Activated CD8-positive, alpha-beta memory T cell treated with anti-CD3 and anti-CD28 coated beads for 4 hours (primary cell): ENCODE data around the gene CFAP119.
A peak's percentile ranks its signal among the peaks of the same experiment; 100 is the strongest.

Experiments
- DNase-seq, 2 donors: peaks; one replicate each; pipeline ENCODE4 v3.0.0-alpha.2; 2020; ENCODE audit warnings: low read depth in 2 of 2

CFAP119 gene

DNA sequence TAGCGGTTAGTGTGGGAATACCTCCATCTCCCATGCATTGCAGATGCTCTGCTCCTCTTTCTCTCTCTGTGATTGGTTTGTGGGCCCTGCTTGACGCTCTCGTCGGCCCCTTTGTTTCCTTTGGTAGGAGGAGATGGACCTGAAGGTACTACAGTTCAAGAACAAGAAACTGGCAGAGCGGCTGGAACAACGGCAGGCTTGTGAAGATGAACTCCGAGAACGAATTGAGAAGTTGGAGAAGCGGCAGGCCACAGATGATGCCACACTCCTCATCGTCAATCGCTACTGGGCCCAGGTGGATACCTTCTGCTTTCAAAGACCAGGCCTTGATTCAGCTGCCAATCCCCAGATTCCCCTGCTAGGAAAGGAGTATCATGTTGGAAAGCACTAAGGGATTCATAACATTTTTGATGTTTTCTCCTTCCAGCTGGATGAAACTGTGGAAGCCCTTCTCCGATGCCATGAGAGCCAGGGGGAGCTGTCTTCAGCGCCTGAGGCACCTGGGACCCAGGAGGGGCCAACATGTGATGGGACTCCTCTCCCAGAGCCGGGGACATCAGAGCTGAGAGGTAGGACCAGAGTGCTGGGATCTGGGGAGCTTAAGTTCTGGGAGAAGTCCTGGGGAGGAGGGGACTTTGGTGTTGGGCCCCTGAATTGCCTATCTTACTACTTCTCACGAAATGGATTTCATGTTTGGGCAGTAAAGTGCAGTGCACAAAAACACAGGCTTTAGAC is 1.3 kb upstream of the CFAP119 start:
- DNase-seq, result no peak

DNA sequence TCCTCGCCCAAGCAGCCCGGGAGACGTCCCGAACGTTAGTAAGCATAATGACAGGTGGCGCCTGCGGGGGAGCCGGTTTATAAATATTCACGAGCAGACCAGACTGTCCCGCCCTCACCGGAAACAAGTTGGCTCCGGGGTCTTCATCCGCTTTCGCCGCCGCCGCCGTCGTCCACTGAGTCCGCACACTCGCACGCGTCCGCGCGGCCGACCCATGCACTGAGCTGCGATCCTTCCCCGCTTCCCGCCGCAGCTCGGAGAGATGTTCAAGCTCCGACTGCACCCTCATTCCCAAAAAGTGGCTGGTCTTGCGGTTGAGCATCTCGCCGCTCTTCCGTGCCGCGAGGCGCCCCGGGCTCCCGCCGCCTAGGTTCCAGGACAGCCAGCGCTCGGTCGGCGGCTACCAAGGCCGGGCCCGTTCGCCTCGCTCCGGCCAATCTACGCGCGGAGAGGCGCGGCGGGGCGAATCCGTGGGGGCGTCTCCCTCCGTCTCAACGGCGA is 385 bp downstream of the CFAP119 start:
- no peak for DNase-seq

DNA sequence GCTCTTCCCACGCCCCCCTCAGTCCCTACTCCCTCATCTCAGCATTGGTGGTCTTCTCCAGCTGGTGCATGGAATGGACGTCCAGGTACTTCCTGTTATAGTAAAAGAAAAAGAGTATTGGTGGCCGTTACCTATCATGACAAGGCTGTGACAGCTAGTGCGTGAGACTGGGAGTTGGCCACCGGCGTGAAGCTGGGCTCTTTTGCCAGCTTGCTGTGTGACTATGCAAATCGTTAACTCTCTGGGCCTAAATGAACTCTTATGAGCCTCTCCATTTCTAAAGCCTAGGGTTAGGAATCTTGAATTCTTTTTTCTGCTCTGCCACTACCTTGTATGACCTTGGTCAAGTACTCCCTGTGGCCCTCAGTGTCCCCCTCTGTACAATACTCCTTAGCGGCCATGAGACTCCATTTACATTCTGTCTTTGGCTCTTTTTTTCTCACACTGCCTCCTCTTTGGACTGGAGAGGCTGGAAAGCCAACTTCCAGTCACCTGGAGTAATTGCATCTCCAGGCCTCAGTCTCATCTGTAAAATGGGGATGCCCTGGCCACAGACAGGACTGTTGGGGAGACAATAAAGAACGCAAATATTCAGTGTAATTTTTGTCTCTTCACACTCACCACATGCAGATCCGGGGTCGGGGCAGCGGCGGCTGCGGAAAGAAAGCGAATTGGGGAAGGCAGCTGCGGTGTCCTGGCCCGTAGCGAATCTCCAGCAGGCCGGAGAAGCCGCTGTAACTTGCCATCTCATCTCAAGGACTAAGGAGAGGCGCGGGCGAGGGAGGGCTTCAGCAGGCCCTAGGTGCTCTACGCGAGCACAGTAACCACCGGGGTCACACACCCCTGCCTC is 1.1 kb downstream of the CFAP119 start:
- no peak for DNase-seq

DNA sequence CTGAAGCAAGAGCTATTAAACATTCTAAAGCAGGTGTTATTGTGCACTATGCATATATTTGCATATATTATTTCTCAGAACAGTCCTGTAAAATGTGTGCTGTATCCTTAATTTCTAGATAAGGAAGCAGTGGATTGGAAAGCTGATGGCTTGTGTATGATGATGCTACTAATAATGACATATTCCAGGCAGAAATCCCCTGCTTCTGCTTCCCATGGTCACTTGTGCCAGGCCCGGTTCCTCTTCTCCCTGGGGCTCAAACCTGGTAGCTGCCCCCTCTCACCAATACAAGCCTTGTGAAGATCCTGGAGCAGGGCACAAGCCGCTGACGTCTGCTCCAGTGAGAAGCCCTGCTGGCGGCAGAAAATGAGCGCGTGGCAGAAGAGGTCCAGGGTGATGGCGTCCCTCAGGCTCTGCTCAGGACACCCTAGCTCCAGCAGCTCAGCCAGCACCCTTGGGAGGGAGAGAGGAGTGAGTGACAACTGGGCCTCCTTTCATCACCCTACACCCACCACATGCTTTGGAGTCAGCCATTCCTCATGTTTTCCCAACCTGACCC is 1.8 kb downstream of the CFAP119 start:
- DNase-seq, result no peak

DNA sequence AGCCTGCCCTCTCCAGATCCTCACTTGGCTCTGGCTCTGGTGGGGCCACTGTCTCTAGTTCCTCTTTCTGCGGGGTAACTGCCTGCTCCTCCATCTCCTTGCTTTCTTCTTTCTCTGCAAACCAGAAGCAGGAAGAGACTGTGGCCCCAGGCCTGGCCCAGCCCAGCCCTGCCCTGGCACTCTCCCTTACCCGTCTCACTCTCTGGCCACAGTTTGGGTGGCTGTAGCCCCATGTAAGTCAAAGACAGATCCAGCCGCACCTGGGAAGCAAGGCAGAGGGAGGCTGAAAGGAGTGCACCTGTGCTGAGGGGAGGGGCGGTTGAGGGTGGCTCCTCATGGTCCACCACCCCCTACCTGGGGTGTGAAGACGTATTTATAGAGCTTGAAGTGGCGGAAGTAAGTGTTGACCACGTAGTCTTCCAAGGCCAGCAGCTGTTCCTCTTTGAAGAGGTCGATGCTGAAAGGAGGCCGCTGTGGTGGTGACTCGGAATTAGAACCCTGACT is 2.8 kb downstream of the CFAP119 start:
- no peak for DNase-seq

DNA sequence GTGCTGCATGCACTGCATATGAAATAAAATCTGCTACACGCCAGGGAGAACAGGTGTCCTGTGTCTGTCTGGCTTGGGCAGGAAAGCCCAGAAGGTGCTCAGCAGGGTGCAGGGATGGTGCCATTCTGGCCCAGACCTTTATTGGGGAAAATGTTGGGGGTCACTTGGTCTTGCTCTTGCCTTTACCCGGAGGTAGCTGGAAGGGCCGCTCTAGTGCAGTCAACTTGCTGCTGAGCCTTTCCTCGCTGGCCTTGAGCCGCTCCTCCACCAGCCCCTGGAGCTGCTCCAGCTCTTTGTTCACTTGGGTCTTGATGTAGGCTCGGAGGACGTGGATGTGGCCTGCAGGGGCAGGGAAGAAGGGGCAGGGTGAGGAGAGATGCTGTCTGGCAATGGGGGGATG is 4.5 kb downstream of the CFAP119 start:
- no peak for DNase-seq

DNA sequence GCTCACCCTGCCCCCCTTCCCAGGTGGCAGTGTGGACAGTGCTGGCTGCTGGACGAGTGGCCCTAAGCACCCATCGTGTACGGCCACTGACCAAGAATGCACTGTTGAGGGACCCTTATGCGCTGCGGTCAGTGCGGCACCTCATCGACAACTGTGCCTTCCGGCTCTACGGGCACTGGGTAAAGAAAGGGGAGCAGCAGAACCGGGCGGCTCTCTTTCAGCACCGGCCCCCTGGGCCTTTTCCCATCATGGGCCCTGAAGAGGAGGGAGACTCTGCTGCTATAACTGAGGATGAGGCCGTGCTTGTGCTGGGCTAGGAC is 5.1 kb downstream of the CFAP119 start:
- no peak for DNase-seq

DNA sequence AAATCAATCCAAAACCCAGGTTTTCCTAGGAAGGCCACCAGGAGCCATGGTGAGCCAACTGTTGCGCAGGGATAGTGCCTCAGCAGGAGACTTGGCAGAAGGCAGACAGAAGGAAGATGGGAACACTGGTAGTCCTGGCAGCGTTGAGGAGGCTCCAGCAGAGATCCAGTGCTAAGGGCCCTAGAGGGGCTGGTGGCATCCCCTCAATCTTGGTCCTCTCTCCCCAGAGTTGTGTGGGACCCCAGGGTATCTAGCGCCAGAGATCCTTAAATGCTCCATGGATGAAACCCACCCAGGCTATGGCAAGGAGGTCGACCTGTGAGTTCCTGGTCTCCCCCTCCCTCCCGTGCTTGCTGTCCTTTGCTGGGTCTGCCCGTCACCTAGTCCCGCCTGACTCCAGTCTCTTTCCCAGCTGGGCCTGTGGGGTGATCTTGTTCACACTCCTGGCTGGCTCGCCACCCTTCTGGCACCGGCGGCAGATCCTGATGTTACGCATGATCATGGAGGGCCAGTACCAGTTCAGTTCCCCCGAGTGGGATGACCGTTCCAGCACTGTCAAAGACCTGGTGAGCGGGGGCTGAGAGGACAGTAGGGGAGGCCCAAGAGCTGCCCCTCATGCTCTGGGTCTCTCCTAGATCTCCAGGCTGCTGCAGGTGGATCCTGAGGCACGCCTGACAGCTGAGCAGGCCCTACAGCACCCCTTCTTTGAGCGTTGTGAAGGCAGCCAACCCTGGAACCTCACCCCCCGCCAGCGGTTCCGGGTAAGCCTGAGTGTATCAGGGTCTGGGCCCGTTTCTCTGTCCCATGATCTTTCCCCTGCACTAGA is 5.7 kb downstream of the CFAP119 start:
- no peak for DNase-seq

DNA sequence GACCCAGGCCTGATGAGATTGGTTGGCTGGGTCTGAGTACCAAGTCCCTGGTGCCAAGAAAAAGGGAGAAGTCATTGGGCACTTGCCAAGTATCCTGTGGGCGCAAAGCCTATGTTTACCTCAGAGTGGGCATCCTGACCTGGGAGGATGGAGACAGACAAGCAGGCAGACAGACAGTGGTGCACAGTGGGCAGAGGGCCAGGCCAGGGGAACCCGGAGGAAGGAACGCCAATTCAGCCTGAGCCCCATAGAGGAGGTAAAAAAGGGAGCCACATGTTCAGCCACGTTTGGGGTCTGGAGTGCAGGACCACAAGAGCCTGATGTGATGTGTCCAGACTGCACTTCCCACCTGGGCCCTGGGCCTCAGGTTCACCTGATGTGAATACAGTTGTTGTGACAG is 8.3 kb downstream of the CFAP119 start:
- DNase-seq, result no peak

DNA sequence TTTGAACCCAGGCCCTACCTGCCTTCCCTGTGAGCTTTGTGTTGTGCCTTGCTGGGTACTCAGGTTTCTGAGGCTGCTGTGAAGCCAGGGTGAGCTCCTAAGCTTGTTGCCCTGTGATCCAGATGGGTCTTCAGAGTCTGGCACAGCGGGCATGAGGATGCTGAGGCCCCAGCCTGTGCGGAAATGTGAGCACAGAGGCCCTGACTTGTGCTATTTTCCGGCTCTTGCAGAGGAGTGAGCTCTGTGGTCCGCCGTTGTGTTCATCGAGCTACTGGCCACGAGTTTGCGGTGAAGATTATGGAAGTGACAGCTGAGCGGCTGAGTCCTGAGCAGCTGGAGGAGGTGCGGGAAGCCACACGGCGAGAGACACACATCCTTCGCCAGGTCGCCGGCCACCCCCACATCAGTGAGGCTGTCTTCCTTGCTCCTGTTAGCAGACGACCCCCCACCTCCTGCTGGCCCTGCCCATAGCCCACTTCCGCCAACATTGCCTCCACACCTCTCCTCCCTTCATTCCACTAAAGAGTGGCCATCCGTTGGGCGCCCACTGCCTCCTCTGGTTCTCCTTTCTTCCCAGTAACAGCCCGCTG is 10.9 kb downstream of the CFAP119 start:
- no peak for DNase-seq

DNA sequence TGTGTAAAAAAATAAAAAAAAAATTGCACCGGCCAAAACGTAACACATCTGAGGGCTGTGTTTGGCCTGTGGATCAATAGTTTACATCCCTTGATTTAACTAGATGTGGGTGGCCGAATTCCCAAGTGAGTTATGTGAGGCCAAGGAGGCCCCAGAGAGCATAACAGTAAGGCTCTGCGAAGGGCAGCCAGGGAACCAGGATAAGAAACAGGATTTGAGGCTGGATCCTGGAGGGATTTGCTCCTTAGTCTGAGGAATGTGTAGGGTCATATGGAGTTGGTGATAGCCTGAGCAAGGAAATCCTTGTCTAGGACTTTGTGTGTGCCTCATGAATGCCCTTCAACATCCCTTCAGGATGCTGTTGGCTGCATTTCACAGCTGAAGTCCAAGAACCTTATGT is 11.7 kb downstream of the CFAP119 start:
- DNase-seq, result no peak

DNA sequence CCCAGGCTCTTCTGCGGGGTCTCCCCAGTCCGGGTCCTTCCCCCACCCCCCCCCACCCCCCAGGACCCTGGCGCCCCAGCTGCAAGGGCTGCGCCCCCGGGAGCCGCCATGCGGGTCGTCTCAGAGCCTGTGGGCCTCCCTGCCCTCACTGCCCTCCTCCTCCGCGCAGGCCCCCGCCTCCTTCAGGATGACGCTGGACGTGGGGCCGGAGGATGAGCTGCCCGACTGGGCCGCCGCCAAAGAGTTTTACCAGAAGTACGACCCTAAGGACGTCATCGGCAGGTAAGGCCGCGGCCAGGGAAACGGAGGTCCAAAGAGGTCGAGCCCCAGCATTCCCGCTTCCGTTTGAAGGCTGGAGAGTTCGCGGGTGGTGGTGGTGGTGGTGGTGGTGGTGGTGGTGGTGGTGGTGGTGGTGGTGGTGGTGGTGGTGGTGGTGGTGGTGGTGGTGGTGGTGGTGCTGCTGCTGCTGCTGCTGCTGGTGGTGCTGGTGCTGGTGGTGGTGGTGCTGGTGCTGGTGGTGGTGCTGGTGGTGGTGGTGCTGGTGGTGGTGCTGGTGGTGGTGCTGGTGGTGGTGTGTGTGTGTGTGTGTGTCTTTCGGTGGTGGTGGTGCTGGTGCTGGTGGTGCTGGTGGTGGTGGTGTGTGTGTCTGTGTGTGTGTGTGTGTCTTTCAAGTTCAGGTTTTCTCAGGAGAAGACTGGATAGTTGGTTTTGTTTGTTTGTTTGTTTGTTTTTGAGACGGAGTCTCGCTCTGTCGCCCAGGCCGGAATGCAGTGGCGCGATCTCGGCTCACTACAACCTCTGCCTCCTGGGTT is 13.0 kb downstream of the CFAP119 start:
- no peak for DNase-seq

DNA sequence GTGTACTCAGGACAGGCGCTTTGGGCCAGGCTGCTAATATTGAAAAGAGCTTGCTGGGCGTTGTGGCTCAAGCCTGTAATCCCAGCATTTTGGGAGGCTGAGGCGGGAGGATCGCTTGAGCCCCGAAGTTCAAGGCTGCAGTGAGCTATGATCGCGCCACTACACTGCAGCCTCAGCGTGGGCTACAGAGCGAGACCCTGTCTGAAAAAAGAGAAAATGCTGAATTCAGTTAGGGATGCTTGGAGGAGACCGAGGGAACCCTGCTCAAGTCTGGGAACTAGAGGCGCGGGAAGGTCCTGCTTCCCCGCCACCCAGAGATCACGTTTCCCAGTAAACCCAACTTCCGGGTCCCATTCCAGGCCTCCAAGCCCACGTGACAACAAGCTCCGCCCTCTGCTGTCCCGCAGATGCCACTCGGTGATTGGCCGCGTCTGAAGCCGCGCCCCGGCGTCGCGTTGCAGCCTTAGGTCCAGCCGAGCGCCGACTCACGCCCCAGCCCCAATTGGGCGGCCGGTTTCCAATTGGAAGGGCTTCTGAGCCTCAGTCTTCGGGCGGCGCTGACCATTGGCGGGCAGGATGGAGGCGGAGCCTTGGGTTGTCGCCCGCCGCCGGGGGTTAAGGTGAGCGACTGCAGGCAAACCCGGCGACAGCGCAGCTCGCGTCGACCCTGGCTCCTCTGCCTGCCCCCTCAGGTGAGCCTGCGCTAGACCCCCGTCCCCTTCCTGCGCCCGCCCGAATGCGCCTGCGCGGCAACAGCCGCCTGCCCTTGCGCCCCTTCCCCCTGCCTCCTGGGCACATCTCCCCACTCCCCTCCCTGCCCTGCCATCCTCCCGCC is 13.8 kb downstream of the CFAP119 start, which contains the start of gene PHKG2:
PHKG2 (plus strand) TSS at position 627 of the 835 bp plus-strand sequence. CDS start 396 bp downstream, outside the sequence.
- peak; percentile 84 to 87 for DNase-seq

DNA sequence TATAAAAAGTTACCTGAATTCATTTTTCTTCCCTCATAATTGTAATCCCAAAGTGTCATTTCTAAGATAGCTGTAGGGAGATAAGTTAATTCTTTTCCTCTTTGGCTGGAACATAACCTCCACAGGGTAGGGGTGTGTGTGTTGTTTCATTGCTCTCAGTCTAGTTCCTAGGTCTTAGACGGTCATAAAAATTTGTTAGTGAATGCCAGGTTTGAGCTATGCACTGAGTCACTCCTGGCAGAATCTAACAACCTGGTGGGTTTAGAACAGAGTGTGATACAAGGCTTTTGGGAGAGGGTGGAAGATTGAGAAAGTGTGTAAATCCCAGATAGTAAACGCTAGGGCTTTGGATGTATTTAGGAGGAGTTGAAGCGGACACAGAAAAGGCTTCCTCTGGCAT is 14.5 kb downstream of the CFAP119 start:
- DNase-seq, result no peak

DNA sequence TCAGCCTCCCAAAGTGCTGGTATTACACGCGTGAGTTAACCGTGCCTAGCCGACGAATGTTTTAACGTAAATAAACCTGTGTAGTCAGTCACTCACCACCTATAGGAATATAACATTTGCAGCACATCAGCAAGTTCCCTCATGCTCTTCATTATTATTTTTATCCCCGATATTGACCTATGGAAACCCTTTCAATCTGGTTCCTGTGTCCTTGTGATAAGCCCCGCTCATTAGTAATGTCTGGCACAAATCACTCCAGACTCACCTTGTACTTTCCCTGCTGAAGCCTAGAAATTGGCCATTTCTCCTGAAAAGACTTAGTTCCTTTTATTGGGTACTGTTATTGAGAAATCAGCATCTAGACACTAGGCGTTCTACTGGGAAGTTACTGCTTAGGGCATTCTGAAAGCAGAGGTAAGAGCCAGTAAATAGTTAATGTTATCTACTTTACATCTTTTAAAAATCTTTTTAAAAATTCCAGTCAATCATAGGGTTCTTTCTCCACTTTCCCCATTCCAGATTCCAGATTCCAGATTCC is 15.2 kb downstream of the CFAP119 start:
- DNase-seq, result no peak

DNA sequence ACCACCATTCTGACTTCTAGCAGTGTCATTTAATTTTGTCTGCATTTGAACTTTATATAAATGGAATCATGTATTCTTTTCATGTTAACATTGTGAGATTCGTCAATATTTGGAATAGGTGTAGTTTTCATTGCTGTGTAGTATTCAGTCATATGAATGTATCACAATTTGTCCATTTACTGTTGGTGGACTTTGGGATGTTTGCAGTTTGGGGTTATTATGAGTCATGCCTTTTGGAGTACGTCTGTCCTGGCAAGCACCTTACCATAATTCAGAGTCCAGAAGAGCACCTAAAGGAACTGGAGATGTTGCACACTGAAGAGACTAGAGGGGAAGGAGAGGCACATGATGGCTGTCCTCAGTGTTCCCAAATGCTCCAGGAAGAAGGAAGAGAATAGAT is 16.8 kb downstream of the CFAP119 start:
- no peak for DNase-seq

DNA sequence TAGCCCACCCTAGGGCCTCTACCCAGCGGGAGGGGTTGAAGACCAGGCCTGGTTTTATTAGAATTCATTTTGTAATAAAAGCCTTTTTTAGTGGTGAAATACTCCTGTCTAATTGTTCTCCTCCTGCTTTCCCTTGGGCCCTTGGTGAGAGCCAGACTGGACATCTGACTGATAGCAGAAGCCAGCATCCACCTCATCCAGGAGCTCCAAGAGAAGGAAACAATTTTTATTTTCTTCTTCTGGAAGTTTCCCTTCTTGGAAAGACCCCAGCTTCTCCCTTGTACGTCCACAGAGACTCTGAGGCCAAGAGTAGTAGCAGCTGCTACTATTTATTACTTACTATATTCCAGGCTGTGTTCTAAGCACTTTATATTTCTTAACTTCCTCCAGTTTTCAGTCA is 17.7 kb downstream of the CFAP119 start:
- no peak for DNase-seq

DNA sequence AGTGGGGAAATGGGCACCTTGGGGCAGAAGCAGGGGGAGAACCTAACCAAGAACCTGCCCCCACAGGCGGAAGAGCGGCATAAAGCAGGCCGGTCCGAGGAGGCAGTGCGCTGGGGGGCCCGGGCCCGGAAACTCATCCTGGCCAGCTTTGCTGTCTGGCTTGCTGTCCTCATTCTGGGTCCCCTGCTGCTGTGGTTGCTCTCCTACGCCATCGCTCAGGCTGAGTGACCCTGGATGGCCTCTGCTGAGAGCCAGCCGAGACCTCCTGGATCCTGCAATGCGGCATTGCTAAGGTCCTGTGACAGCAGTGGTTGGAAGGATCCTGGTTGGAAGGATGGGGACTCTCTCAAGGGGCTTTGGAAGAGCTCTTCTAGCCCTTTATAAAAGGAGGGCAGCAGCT is 18.1 kb downstream of the CFAP119 start:
- no peak for DNase-seq

DNA sequence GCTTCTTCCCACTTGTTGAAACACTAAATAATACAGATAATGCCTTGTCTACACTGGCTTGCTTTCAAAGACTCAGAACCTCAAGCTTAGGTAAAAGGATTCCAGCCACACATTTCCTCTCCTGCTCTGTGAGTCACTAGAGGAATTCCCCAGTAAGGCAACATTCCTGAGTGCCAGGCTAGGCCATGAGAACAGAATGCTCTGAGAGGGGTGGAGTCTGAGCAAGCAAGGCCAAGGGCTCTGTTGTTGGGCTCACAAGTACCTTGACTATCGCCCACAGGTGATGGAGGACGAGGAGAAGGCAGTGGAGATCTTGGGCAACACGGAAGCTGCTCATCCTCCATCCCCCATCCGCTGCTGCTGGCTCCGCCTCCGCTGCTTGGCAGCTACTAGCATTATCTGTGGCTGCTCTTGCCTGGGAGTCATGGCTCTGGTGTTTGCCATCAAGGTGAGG is 20.4 kb downstream of the CFAP119 start:
- DNase-seq, result no peak
